Gastroesophageal sphincter (tissue), 3 donors: Measurements from ENCODE around the gene DOP1B.

ENCODE experiments used
- EP300 ChIP-seq: sonication (generic); formaldehyde crosslinking; IDR thresholded peaks from one replicate; pipeline ENCODE4 v1.6.1; 2017; ENCODE audit warnings: antibody characterized with exemption, mild to moderate bottlenecking
- POLR2A ChIP-seq, 2 donors: fragments of 450-650 bp; IDR thresholded peaks; one replicate each; pipeline ENCODE4 v1.6.1; 2017; ENCODE audit warnings: antibody characterized with exemption in 2 of 2, mild to moderate bottlenecking in 2 of 2, moderate library complexity in 1 of 2
- POLR2AphosphoS5 ChIP-seq: sonication (generic); formaldehyde crosslinking; IDR thresholded peaks from one replicate; pipeline ENCODE4 v1.6.1; 2017; ENCODE audit warnings: antibody characterized with exemption
- TF ChIP-seq, protein P1 (sequence below), 4 experiments: fragments of 200-600 bp in 2 of 4; fragments of 450-650 bp in 2 of 4; sonication (generic) in 1 of 4; IDR thresholded peaks; one replicate each; pipeline ENCODE4 v1.5.1; 2017 to 2019; ENCODE audit warnings: antibody characterized with exemption in 4 of 4, mild to moderate bottlenecking in 2 of 4, moderate library complexity in 2 of 4

DNA sequence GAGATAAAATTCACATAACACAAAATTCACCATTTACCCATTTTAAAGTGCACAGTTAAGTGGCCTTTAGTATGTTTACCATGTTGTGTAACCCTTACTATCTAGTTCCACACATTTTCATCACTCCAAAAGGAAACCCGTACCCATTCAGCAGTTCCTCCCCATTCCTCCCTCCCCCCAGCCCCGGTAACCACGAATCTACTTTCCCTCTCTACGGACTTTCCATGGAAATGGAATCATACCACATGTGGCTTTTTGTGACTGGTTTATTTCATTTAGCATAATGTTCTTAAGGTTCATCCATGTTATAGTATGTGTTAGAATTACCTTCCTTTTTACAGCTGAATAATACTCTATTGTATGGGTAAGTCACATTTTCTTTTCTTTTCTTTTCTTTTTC is 10.9 kb downstream of the DOP1B start:
- TF ChIP-seq, protein P1, sequence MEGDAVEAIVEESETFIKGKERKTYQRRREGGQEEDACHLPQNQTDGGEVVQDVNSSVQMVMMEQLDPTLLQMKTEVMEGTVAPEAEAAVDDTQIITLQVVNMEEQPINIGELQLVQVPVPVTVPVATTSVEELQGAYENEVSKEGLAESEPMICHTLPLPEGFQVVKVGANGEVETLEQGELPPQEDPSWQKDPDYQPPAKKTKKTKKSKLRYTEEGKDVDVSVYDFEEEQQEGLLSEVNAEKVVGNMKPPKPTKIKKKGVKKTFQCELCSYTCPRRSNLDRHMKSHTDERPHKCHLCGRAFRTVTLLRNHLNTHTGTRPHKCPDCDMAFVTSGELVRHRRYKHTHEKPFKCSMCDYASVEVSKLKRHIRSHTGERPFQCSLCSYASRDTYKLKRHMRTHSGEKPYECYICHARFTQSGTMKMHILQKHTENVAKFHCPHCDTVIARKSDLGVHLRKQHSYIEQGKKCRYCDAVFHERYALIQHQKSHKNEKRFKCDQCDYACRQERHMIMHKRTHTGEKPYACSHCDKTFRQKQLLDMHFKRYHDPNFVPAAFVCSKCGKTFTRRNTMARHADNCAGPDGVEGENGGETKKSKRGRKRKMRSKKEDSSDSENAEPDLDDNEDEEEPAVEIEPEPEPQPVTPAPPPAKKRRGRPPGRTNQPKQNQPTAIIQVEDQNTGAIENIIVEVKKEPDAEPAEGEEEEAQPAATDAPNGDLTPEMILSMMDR (IDR thresholded peaks at IDR 0.05) = no peak
- TF ChIP-seq POLR2A (IDR thresholded peaks at IDR 0.05) = no peak
- TF ChIP-seq EP300 = no peak
- no peak for TF ChIP-seq POLR2AphosphoS5
